ENCODE results near the gene SHTN1. TPM values are rescaled to one million over a fixed set of nuclear protein-coding genes. Genes with fewer than 3 reads are reported as not detected.

The SHTN1 gene
- total RNA-seq, 2 experiments from 2014 or later = not detected

DNA sequence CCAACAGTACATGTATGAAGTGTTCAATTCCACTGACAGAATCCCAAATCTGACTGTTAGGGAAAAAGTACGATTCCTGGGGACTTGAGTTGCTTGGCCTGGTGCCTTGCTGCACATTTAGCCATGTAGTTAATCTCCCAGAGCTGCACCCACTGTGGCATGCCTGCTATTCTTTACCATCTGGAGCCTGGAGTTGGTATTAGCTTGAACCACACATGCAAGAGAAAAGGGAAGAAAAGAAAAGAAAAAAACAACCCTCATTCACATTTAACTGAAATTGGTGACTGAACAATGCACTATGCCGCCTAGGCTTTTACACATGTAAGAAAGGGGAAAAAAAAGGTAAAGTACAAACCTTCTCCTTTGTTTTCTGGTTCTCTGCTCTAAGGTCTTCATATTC is 26.1 kb downstream of the SHTN1 start:
- H3K4me3 Mint-ChIP-seq = no peak overlapping the region
- DNase-seq (no peak), ATAC-seq (no peak)
- H3K9me3 Mint-ChIP-seq (ENCODE audit: insufficient read depth) = no peaks in the 10 kb centered on the region
- no peaks in the 10 kb centered on the region for H3K27me3 Mint-ChIP-seq (ENCODE audit: low read depth)
- POLR2A ChIA-PET = no interaction called here
- H3K27ac Mint-ChIP-seq = no peak overlapping the region
- no peaks in the 10 kb centered on the region for H3K4me1 Mint-ChIP-seq (ENCODE audit: low read depth)
- CTCF ChIA-PET = interaction anchor here (0.6 kb wide), 1 partner anchor 1661 kb away, joined by 3 read pairs; no protein-coding TSS in a partner anchor
- no peaks in the 10 kb centered on the region for H3K36me3 Mint-ChIP-seq (ENCODE audit: low read depth)

- DNase-seq = no peak
- CTCF ChIA-PET = no interaction called here
These were observed 30.5 kb downstream of the SHTN1 start for GRCh38 chr10:116974456-116975005.

GRCh38 chr10:116973946-116974455 is 31.0 kb downstream of the SHTN1 start:
- POLR2A ChIA-PET = no interaction called here
- H3K27ac Mint-ChIP-seq = no peak overlapping the region
- DNase-seq (no peak), ATAC-seq (no peak)
- no peak overlapping the region for H3K4me3 Mint-ChIP-seq
- no peaks in the 10 kb centered on the region for H3K36me3 Mint-ChIP-seq (ENCODE audit: low read depth)
- no peaks in the 10 kb centered on the region for H3K4me1 Mint-ChIP-seq (ENCODE audit: low read depth)
- no peaks in the 10 kb centered on the region for H3K9me3 Mint-ChIP-seq (ENCODE audit: insufficient read depth)
- H3K27me3 Mint-ChIP-seq (ENCODE audit: low read depth) = no peaks in the 10 kb centered on the region
- CTCF ChIA-PET = no interaction called here

More at GRCh38 chr10:116974456-116975005, 30.5 kb downstream of the SHTN1 start:
- ATAC-seq = no peak
- Mint-ChIP-seq H3K27ac (no peak overlapping the region), H3K36me3 (ENCODE audit: low read depth) (no peaks in the 10 kb centered on the region), H3K9me3 (ENCODE audit: insufficient read depth) (no peaks in the 10 kb centered on the region), H3K4me1 (ENCODE audit: low read depth) (no peaks in the 10 kb centered on the region), H3K27me3 (ENCODE audit: low read depth) (no peaks in the 10 kb centered on the region), H3K4me3 (no peak overlapping the region)
- POLR2A ChIA-PET = no interaction called here

DNA sequence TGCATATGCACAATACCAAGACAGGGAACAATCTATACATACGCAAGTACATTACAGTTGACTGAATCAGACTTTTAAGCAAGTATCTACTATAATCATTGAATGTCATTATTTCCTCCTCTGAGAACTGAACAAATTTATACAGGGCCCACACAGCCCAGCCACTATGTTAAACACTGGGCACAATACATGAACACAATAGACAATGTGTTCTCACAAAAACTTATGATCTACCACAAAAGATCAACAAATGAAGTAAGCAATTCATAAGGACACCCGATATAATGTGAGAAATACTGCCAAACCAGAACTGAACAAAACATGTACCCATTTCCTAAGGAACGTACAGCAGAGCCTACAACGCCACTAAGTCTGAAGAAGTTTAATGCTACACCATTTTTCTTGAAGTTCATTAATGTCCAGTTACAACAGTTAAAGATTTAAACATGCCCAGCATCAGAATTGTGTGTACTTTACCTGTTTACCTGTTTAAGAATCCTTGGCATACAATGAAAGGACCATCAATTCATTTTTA is 31.5 kb downstream of the SHTN1 start:
- H3K27ac Mint-ChIP-seq = no peak overlapping the region
- POLR2A ChIA-PET = no interaction called here
- CTCF ChIA-PET = no interaction called here
- H3K4me3 Mint-ChIP-seq = no peak overlapping the region
- no peaks in the 10 kb centered on the region for H3K9me3 Mint-ChIP-seq (ENCODE audit: insufficient read depth)
- no peaks in the 10 kb centered on the region for H3K27me3 Mint-ChIP-seq (ENCODE audit: low read depth)
- ATAC-seq = no peak
- no peaks in the 10 kb centered on the region for H3K36me3 Mint-ChIP-seq (ENCODE audit: low read depth)
- H3K4me1 Mint-ChIP-seq (ENCODE audit: low read depth) = no peaks in the 10 kb centered on the region
- no peak for DNase-seq

GRCh38 chr10:116972131-116972530 is 32.9 kb downstream of the SHTN1 start:
- Mint-ChIP-seq H3K27ac (no peak overlapping the region), H3K9me3 (ENCODE audit: insufficient read depth) (no peaks in the 10 kb centered on the region), H3K36me3 (ENCODE audit: low read depth) (no peaks in the 10 kb centered on the region), H3K4me3 (no peak overlapping the region), H3K4me1 (ENCODE audit: low read depth) (no peaks in the 10 kb centered on the region), H3K27me3 (ENCODE audit: low read depth) (no peaks in the 10 kb centered on the region)
- ATAC-seq (no peak), DNase-seq (no peak)
- ChIA-PET POLR2A (no interaction called here), CTCF (interaction anchor here (0.6 kb wide), 1 partner anchor 1204 kb away, joined by 3 read pairs; no protein-coding TSS in a partner anchor)

- H3K27me3 Mint-ChIP-seq (ENCODE audit: low read depth) = no peaks in the 10 kb centered on the region
- H3K9me3 Mint-ChIP-seq (ENCODE audit: insufficient read depth) = no peaks in the 10 kb centered on the region
- DNase-seq (no peak), ATAC-seq (no peak)
- POLR2A ChIA-PET = no interaction called here
- CTCF ChIA-PET = no interaction called here
- no peaks in the 10 kb centered on the region for H3K4me1 Mint-ChIP-seq (ENCODE audit: low read depth)
- H3K36me3 Mint-ChIP-seq (ENCODE audit: low read depth) = no peaks in the 10 kb centered on the region
- no peak overlapping the region for H3K4me3 Mint-ChIP-seq
- no peak overlapping the region for H3K27ac Mint-ChIP-seq
These were observed 34.9 kb downstream of the SHTN1 start for GRCh38 chr10:116970050-116970449.

DNA sequence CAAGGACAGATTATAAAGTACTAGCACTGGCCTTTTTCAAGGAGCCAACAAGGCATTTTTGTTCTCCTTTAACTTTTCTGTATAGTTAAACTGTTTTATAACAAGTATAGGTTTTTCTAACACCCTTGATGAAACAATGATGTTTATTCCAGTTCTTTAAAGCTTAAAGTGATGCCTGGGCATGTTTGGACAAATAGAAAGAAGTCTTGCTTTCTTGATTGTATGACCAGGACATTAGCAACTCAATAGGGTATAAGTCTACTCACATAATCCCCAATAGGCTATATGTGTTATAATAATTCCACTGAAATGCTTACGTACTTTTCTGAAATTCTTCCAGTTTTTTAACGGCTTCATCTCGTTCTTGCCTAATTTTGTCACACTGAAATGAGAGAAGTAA is 36.7 kb downstream of the SHTN1 start:
- Mint-ChIP-seq H3K4me3 (no peak overlapping the region), H3K36me3 (ENCODE audit: low read depth) (no peaks in the 10 kb centered on the region), H3K9me3 (ENCODE audit: insufficient read depth) (no peaks in the 10 kb centered on the region), H3K27ac (no peak overlapping the region), H3K4me1 (ENCODE audit: low read depth) (no peaks in the 10 kb centered on the region), H3K27me3 (ENCODE audit: low read depth) (no peaks in the 10 kb centered on the region)
- ChIA-PET POLR2A (no interaction called here), CTCF (no interaction called here)
- DNase-seq = no peak
- ATAC-seq = no peak

- no peaks in the 10 kb centered on the region for H3K36me3 Mint-ChIP-seq (ENCODE audit: low read depth)
- no peaks in the 10 kb centered on the region for H3K27me3 Mint-ChIP-seq (ENCODE audit: low read depth)
- CTCF ChIA-PET = interaction anchor here (0.6 kb wide), 1 partner anchor 1472 kb away, joined by 3 read pairs; no protein-coding TSS in a partner anchor
- H3K4me3 Mint-ChIP-seq = no peak overlapping the region
- DNase-seq = no peak
- H3K4me1 Mint-ChIP-seq (ENCODE audit: low read depth) = no peaks in the 10 kb centered on the region
- no peak overlapping the region for H3K27ac Mint-ChIP-seq
- POLR2A ChIA-PET = no interaction called here
- ATAC-seq = no peak
- no peaks in the 10 kb centered on the region for H3K9me3 Mint-ChIP-seq (ENCODE audit: insufficient read depth)
These were observed 43.4 kb downstream of the SHTN1 start for GRCh38 chr10:116961406-116962251.

DNA sequence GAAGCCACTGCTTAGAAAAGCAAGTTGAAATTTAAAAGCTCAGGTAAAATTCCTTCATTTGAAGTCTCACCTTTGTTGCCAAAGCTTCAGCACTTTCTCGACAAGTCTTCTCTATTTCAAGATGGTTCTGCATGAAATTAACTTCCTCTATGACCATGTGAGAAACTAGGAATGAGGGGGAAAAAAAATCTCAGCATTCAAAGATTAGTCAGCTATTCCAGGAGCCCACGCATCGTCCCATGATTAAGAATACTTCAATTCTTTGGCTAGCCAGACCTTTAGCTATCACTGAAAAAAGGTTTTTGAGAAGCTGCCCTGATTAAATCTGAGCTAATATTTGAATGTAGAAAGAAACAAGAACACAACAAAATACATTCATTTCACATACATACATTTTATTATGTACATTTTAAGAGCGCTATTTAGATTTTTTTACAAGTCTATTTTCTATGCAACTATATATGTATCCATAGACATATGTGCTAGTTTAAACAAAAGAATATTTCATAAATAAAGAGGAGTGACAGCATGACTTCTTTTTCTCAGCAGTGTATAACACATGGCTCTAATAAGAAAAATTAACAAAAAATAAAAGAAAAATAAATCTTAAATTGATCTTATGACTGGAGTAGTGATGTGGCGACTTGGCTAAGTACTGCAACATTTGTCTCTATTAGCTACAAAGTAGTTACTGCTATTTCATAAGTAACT is 44.8 kb downstream of the SHTN1 start:
- POLR2A ChIA-PET = no interaction called here
- no peaks in the 10 kb centered on the region for H3K4me1 Mint-ChIP-seq (ENCODE audit: low read depth)
- H3K9me3 Mint-ChIP-seq (ENCODE audit: insufficient read depth) = no peaks in the 10 kb centered on the region
- CTCF ChIA-PET = no interaction called here
- ATAC-seq = no peak
- H3K36me3 Mint-ChIP-seq (ENCODE audit: low read depth) = no peaks in the 10 kb centered on the region
- no peak overlapping the region for H3K4me3 Mint-ChIP-seq
- H3K27ac Mint-ChIP-seq = no peak overlapping the region
- DNase-seq = no peak
- no peaks in the 10 kb centered on the region for H3K27me3 Mint-ChIP-seq (ENCODE audit: low read depth)

DNA sequence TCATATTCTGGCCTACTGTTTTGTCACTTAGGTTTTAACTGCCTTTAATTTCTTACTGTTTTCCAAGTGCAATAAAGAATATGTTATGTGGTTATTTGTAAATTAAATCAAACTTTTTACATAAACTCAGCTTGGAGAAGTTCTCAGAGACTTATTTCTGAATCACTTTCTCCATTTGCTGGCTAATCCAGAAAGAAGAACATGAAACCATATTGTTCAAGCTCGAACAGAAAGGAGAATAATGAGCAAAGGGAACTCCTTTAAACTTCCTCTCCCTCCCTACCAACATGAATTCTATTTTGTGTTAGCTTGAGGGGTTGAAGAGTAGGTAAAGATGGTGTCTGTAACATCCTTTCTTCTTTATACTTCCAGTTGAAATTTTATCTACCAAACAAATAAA is 52.3 kb downstream of the SHTN1 start:
- CTCF ChIA-PET = no interaction called here

GRCh38 chr10:116948530-116948870 is 56.5 kb downstream of the SHTN1 start:
- Mint-ChIP-seq H3K27ac (no peak overlapping the region), H3K27me3 (ENCODE audit: low read depth) (no peaks in the 10 kb centered on the region), H3K4me1 (ENCODE audit: low read depth) (no peaks in the 10 kb centered on the region), H3K9me3 (ENCODE audit: insufficient read depth) (no peaks in the 10 kb centered on the region), H3K36me3 (ENCODE audit: low read depth) (no peaks in the 10 kb centered on the region), H3K4me3 (no peak overlapping the region)
- DNase-seq (no peak), ATAC-seq (no peak)
- ChIA-PET POLR2A (no interaction called here), CTCF (no interaction called here)

More for the DNA sequence above, 52.3 kb downstream of the SHTN1 start:
- ATAC-seq = no peak
- H3K9me3 Mint-ChIP-seq (ENCODE audit: insufficient read depth) = no peaks in the 10 kb centered on the region
- DNase-seq = no peak
- H3K4me1 Mint-ChIP-seq (ENCODE audit: low read depth) = no peaks in the 10 kb centered on the region
- no peaks in the 10 kb centered on the region for H3K27me3 Mint-ChIP-seq (ENCODE audit: low read depth)
- H3K4me3 Mint-ChIP-seq = no peak overlapping the region
- POLR2A ChIA-PET = no interaction called here
- no peak overlapping the region for H3K27ac Mint-ChIP-seq
- H3K36me3 Mint-ChIP-seq (ENCODE audit: low read depth) = no peaks in the 10 kb centered on the region

Measured in activated CD8-positive, alpha-beta T cell treated with anti-CD3 and anti-CD28 coated beads, Interleukin-2, amount 10 ng/mL, durations not matched to agents 7 days and 5 days (primary cell).